ENCODE measurements around the gene CCN5.

The CCN5 gene

DNA sequence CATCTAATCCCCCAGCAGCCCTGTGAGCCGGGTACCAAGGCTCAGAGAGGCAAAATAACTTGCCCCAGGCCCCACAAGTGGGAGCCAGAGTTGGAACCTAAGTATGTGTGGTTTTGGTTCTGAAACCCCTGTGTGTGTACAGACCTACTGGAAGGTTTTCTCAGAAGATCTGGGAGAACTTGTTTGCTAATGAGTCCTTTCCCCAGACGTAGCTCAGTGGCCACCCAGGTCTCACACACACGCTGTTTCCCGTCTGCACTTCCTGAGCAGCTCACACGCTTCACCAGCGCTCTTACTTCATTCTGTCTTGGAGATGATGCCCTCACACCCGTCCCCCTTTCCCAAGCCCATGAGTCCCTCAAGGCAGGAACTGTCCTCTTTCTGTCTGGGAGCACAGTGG lies 8.2 kb downstream of the CCN5 start:
- H3K27me3 ChIP-seq (ENCODE audit: insufficient read depth, low read length, poor library complexity, severe bottlenecking) = no peaks in the 10 kb centered on the region
- H3K4me3 ChIP-seq (ENCODE audit: low read length, poor library complexity, severe bottlenecking) = no peak overlapping the region
- no peaks in the 10 kb centered on the region for H3K4me1 ChIP-seq (ENCODE audit: insufficient read depth, low read length, poor library complexity, severe bottlenecking)
- no peaks in the 10 kb centered on the region for H3F3A ChIP-seq (ENCODE audit: low read depth)
- no peak overlapping the region for H3K9ac ChIP-seq (ENCODE audit: low read depth, low read length, poor library complexity, severe bottlenecking)
- H3K9me3 ChIP-seq (ENCODE audit: insufficient read depth, low read depth, low read length) = no peaks in the 10 kb centered on the region
- no peaks in the 10 kb centered on the region for H4K20me1 ChIP-seq (ENCODE audit: insufficient read depth, low read length, poor library complexity, severe bottlenecking)
- H3K36me3 ChIP-seq (ENCODE audit: insufficient read depth, low read length) = no peaks in the 10 kb centered on the region
- H3K79me2 ChIP-seq (ENCODE audit: insufficient read depth, low read length) = no peaks in the 10 kb centered on the region
- no peak overlapping the region for H2AFZ ChIP-seq (ENCODE audit: low read length)
- TF ChIP-seq EZH2phosphoT487 (IDR thresholded peaks at IDR 0.05; ENCODE audit: borderline replicate concordance) = no peak
- TF ChIP-seq, protein P1, sequence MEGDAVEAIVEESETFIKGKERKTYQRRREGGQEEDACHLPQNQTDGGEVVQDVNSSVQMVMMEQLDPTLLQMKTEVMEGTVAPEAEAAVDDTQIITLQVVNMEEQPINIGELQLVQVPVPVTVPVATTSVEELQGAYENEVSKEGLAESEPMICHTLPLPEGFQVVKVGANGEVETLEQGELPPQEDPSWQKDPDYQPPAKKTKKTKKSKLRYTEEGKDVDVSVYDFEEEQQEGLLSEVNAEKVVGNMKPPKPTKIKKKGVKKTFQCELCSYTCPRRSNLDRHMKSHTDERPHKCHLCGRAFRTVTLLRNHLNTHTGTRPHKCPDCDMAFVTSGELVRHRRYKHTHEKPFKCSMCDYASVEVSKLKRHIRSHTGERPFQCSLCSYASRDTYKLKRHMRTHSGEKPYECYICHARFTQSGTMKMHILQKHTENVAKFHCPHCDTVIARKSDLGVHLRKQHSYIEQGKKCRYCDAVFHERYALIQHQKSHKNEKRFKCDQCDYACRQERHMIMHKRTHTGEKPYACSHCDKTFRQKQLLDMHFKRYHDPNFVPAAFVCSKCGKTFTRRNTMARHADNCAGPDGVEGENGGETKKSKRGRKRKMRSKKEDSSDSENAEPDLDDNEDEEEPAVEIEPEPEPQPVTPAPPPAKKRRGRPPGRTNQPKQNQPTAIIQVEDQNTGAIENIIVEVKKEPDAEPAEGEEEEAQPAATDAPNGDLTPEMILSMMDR (conservative IDR thresholded peaks at IDR 0.05; ENCODE audit: low read length) = no peak
- no peaks in the 10 kb centered on the region for H3K9me2 ChIP-seq (replicated peaks; ENCODE audit: low read depth, low read length)
- H3K4me2 ChIP-seq (ENCODE audit: low read depth, low read length, poor library complexity, severe bottlenecking) = no peak overlapping the region

DNA sequence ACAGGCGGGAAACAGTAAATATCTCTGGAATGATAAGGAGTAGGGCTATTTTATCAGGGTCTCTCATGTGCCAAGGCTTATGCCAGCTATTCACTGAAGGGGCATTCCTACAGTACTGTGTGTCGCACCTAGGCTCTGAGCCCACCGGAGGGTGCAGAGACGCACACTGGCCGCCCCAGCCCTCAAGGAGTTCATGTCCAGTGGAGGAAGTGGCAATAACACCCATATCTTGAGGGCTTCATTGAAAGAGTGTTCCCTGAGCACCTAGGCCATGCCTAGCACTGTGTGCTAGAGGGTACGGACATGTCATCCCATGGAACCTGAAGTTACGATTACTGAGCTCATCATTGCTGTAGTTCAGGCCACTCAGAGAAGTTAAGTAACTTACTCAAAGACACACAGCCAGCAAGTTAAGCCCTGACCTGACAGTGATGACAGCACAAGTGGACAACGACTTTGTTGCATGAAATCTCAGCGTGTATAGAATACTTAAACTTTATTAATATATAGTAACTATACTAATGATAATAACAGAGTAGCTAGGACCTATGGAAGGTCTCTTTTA lies 8.7 kb downstream of the CCN5 start:
- Histone ChIP-seq H4K20me1 (ENCODE audit: insufficient read depth, low read length, poor library complexity, severe bottlenecking) (no peaks in the 10 kb centered on the region), H2AFZ (ENCODE audit: low read length) (no peak overlapping the region), H3K79me2 (ENCODE audit: insufficient read depth, low read length) (no peaks in the 10 kb centered on the region), H3K9me2 (replicated peaks; ENCODE audit: low read depth, low read length) (no peaks in the 10 kb centered on the region), H3F3A (ENCODE audit: low read depth) (no peaks in the 10 kb centered on the region), H3K27me3 (ENCODE audit: insufficient read depth, low read length, poor library complexity, severe bottlenecking) (no peaks in the 10 kb centered on the region), H3K9me3 (ENCODE audit: insufficient read depth, low read depth, low read length) (no peaks in the 10 kb centered on the region), H3K4me1 (ENCODE audit: insufficient read depth, low read length, poor library complexity, severe bottlenecking) (peaks cover 3% of the 10 kb centered on the region), H3K4me3 (ENCODE audit: low read length, poor library complexity, severe bottlenecking) (no peak overlapping the region), H3K4me2 (ENCODE audit: low read depth, low read length, poor library complexity, severe bottlenecking) (no peak overlapping the region), H3K36me3 (ENCODE audit: insufficient read depth, low read length) (no peaks in the 10 kb centered on the region), H3K9ac (ENCODE audit: low read depth, low read length, poor library complexity, severe bottlenecking) (no peak overlapping the region)
- TF ChIP-seq, protein P1 (conservative IDR thresholded peaks at IDR 0.05; ENCODE audit: low read length) = no peak
- no peak for TF ChIP-seq EZH2phosphoT487 (IDR thresholded peaks at IDR 0.05; ENCODE audit: borderline replicate concordance)

DNA sequence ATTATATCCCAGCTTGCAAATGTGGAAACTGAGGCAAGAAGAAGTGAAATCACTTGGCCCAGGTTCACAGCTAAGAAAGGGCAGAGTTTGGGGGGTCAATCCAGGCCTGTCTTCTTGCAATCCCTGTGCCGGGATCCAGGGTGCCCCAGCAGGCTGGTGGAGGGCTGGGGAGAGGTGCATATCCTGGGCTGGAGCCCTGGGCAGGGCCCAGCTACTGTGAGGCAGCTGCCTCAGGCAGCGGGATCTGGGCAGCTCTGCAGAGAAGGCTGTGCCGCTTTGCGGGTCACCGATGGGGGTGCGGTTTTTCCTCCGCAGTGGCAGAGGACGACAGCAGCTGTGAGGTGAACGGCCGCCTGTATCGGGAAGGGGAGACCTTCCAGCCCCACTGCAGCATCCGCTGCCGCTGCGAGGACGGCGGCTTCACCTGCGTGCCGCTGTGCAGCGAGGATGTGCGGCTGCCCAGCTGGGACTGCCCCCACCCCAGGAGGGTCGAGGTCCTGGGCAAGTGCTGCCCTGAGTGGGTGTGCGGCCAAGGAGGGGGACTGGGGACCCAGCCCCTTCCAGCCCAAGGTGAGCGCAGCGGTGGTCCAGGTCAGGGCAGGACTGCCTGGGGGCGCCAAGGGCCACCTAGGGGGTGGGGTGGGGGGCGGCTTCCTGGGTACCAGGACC lies 9.4 kb downstream of the CCN5 start:
- Histone ChIP-seq H3K4me1 (ENCODE audit: insufficient read depth, low read length, poor library complexity, severe bottlenecking) (peaks cover 5% of the 10 kb centered on the region), H3K79me2 (ENCODE audit: insufficient read depth, low read length) (no peaks in the 10 kb centered on the region), H3K4me2 (ENCODE audit: low read depth, low read length, poor library complexity, severe bottlenecking) (no peak overlapping the region), H2AFZ (ENCODE audit: low read length) (no peak overlapping the region), H3K4me3 (ENCODE audit: low read length, poor library complexity, severe bottlenecking) (no peak overlapping the region), H4K20me1 (ENCODE audit: insufficient read depth, low read length, poor library complexity, severe bottlenecking) (no peaks in the 10 kb centered on the region), H3K27me3 (ENCODE audit: insufficient read depth, low read length, poor library complexity, severe bottlenecking) (no peaks in the 10 kb centered on the region), H3K36me3 (ENCODE audit: insufficient read depth, low read length) (no peaks in the 10 kb centered on the region), H3K9ac (ENCODE audit: low read depth, low read length, poor library complexity, severe bottlenecking) (no peak overlapping the region), H3K9me2 (replicated peaks; ENCODE audit: low read depth, low read length) (no peaks in the 10 kb centered on the region), H3F3A (ENCODE audit: low read depth) (no peaks in the 10 kb centered on the region), H3K9me3 (ENCODE audit: insufficient read depth, low read depth, low read length) (no peaks in the 10 kb centered on the region)
- TF ChIP-seq EZH2phosphoT487 (IDR thresholded peaks at IDR 0.05; ENCODE audit: borderline replicate concordance) = no peak
- TF ChIP-seq, protein P1 (conservative IDR thresholded peaks at IDR 0.05; ENCODE audit: low read length) = no peak
